H9 (cell line): ENCODE results near the gene ZBTB16. TPM values are rescaled to one million over a fixed set of nuclear protein-coding genes. Genes with fewer than 3 reads are reported as not detected.

Experiments used
- DNase-seq: peaks from one replicate; pipeline ENCODE4 v3.0.0-alpha.2; 2017
- H2AFZ ChIP-seq: one replicate; pipeline ENCODE4 v1.6.1; 2013; ENCODE audit warnings: mild to moderate bottlenecking, low read length, control low read depth, moderate library complexity
- H2AK5ac ChIP-seq: 2 replicates; pipeline ENCODE4 v1.6.1; 2013; ENCODE audit warnings: low read length, control low read depth, mixed read lengths; ENCODE audit not compliant: insufficient read length
- H2BK120ac ChIP-seq: one replicate; pipeline ENCODE4 v1.6.1; 2013; ENCODE audit warnings: low read depth, mild to moderate bottlenecking, low read length, control low read depth, inconsistent platforms; ENCODE audit not compliant: poor library complexity, severe bottlenecking
- H2BK12ac ChIP-seq: 2 replicates; pipeline ENCODE4 v1.6.1; 2013; ENCODE audit warnings: low read length, control low read depth, mixed read lengths, low read depth; ENCODE audit not compliant: insufficient read length
- H2BK15ac ChIP-seq: 2 replicates; pipeline ENCODE4 v1.6.1; 2013; ENCODE audit warnings: low read depth, low read length, control low read depth
- H2BK20ac ChIP-seq: one replicate; pipeline ENCODE4 v1.6.1; 2013; ENCODE audit warnings: low read depth, mild to moderate bottlenecking, low read length, control low read depth, inconsistent platforms; ENCODE audit not compliant: poor library complexity, severe bottlenecking
- H2BK5ac ChIP-seq: 2 replicates; pipeline ENCODE4 v1.6.1; 2013; ENCODE audit warnings: low read length, control low read depth, mixed read lengths; ENCODE audit not compliant: insufficient read length
- H3K14ac ChIP-seq: 2 replicates; pipeline ENCODE4 v1.6.1; 2013; ENCODE audit warnings: low read length, control low read depth; ENCODE audit not compliant: insufficient read depth
- H3K18ac ChIP-seq: 2 replicates; pipeline ENCODE4 v1.6.1; 2013; ENCODE audit warnings: low read depth, mild to moderate bottlenecking, mixed read lengths, low read length, control low read depth; ENCODE audit not compliant: insufficient read length
- H3K23ac ChIP-seq: 2 replicates; pipeline ENCODE4 v1.6.1; 2013; ENCODE audit warnings: low read length, control low read depth, mixed read lengths, low read depth; ENCODE audit not compliant: insufficient read length
- H3K23me2 ChIP-seq: 2 replicates; pipeline ENCODE4 v1.6.1; 2013; ENCODE audit warnings: low read depth, mild to moderate bottlenecking, mixed read lengths, low read length, control low read depth; ENCODE audit not compliant: insufficient read length, poor library complexity, severe bottlenecking
- H3K27ac ChIP-seq: 2 replicates; pipeline ENCODE4 v1.5.1; 2013; ENCODE audit warnings: low read length, control low read depth, mixed read lengths, low read depth; ENCODE audit not compliant: insufficient read length
- H3K27me3 ChIP-seq: 2 replicates; pipeline ENCODE4 v1.6.1; 2013; ENCODE audit warnings: low read length, control low read depth, inconsistent platforms; ENCODE audit not compliant: insufficient read depth
- H3K4ac ChIP-seq: 2 replicates; pipeline ENCODE4 v1.6.1; 2013; ENCODE audit warnings: low read depth, mild to moderate bottlenecking, control low read depth, inconsistent platforms, low read length, moderate library complexity
- H3K4me1 ChIP-seq: 2 replicates; pipeline ENCODE4 v1.6.1; 2013; ENCODE audit warnings: low read length, control low read depth, inconsistent platforms; ENCODE audit not compliant: insufficient read depth
- H3K4me2 ChIP-seq: 2 replicates; pipeline ENCODE4 v1.6.1; 2013; ENCODE audit warnings: low read length, control low read depth, mixed read lengths; ENCODE audit not compliant: insufficient read length, insufficient read depth
- H3K56ac ChIP-seq: 2 replicates; pipeline ENCODE4 v1.6.1; 2013; ENCODE audit warnings: low read depth, mild to moderate bottlenecking, mixed read lengths, low read length, control low read depth; ENCODE audit not compliant: insufficient read length
- H3K79me1 ChIP-seq: 2 replicates; pipeline ENCODE4 v1.6.1; 2013; ENCODE audit warnings: low read depth, mild to moderate bottlenecking, moderate library complexity, low read length, control low read depth, inconsistent platforms; ENCODE audit not compliant: insufficient read depth, poor library complexity, severe bottlenecking
- H3K79me2 ChIP-seq: 2 replicates; pipeline ENCODE4 v1.6.1; 2013; ENCODE audit warnings: low read length, control low read depth, inconsistent platforms; ENCODE audit not compliant: insufficient read depth
- H3K9ac ChIP-seq: 2 replicates; pipeline ENCODE4 v1.6.1; 2013; ENCODE audit warnings: low read length, control low read depth, mixed read lengths; ENCODE audit not compliant: insufficient read length; ENCODE audit errors: extremely low read depth
- H3K9me3 ChIP-seq: one replicate; pipeline ENCODE4 v1.6.1; 2013; ENCODE audit warnings: low read depth, low read length, inconsistent platforms; ENCODE audit not compliant: control insufficient read depth
- H3T11ph ChIP-seq: one replicate; pipeline ENCODE4 v1.6.1; 2013; ENCODE audit warnings: mild to moderate bottlenecking, low read length, control low read depth, inconsistent platforms
- H4K20me1 ChIP-seq: one replicate; pipeline ENCODE4 v1.6.1; 2013; ENCODE audit not compliant: control insufficient read depth, insufficient read length, insufficient read depth
- H4K5ac ChIP-seq: 2 replicates; pipeline ENCODE4 v1.6.1; 2013; ENCODE audit warnings: low read depth, mild to moderate bottlenecking, mixed read lengths, low read length, control low read depth; ENCODE audit not compliant: insufficient read length
- H4K8ac ChIP-seq: replicated peaks from 2 replicates; pipeline ENCODE4 v1.6.1; 2013; ENCODE audit warnings: low read length, control low read depth, mixed read lengths, low read depth; ENCODE audit not compliant: insufficient read length
- H4K91ac ChIP-seq: 2 replicates; pipeline ENCODE4 v1.6.1; 2013; ENCODE audit warnings: low read depth, mild to moderate bottlenecking, moderate library complexity, mixed read lengths, low read length, control low read depth; ENCODE audit not compliant: insufficient read length
- H3K27ac Mint-ChIP-seq, 3 experiments: 2 replicates in 2 of 3; 3 replicates in 1 of 3; pipeline ENCODE4 v1.8.0; 2020 to 2021; ENCODE audit warnings: mixed read lengths in 3 of 3, mild to moderate bottlenecking in 1 of 3, moderate library complexity in 1 of 3
- H3K27me3 Mint-ChIP-seq: 2 replicates; pipeline ENCODE4 v1.8.0; 2021; ENCODE audit warnings: low read depth, mild to moderate bottlenecking, moderate library complexity, mixed read lengths
- H3K36me3 Mint-ChIP-seq, 3 experiments: 2 replicates in 2 of 3; 3 replicates in 1 of 3; pipeline ENCODE4 v1.8.0; 2020 to 2021; ENCODE audit warnings: low read depth in 3 of 3, mixed read lengths in 3 of 3; ENCODE audit not compliant: insufficient read depth in 1 of 3
- H3K4me1 Mint-ChIP-seq, 2 experiments: 2 replicates each; pipeline ENCODE4 v1.8.0; 2020; ENCODE audit warnings: mixed read lengths in 2 of 2
- H3K4me3 Mint-ChIP-seq, 2 experiments: 2 replicates in 1 of 2; 3 replicates in 1 of 2; pipeline ENCODE4 v1.8.0; 2020 to 2021; ENCODE audit warnings: mild to moderate bottlenecking in 2 of 2, mixed read lengths in 2 of 2, moderate library complexity in 1 of 2
- H3K9me3 Mint-ChIP-seq, 2 experiments: 2 replicates in 1 of 2; 3 replicates in 1 of 2; pipeline ENCODE4 v1.8.0; 2020; ENCODE audit warnings: mild to moderate bottlenecking in 2 of 2, mixed read lengths in 2 of 2, moderate library complexity in 1 of 2
- WGBS: extraction: QIAGEN DNeasy Blood & Tissue Kit; methylation state at CpG from one replicate; pipeline ENCODE4 v1.1.7; 2013; ENCODE audit warnings: missing lambda C conversion rate, low lambda C conversion rate, mixed read lengths; ENCODE audit not compliant: insufficient read length; ENCODE audit errors: extremely low coverage; 5-methylcytosine and 5-hydroxymethylcytosine counted together
- total RNA-seq: library from RNA; stranded (reverse); gene quantifications from 2 replicates; pipeline ENCODE4 v1.2.1, GENCODE V29; 2021
- TF ChIP-seq, protein P1 (sequence below): fragments of 200-600 bp; sonication (generic); conservative IDR thresholded peaks from 3 replicates; pipeline ENCODE4 v1.8.0; 2021; ENCODE audit warnings: antibody characterized with exemption, mild to moderate bottlenecking

ZBTB16 gene
- total RNA-seq, 1 experiment from 2014 or later = not detected

GRCh38 chr11:114159802-114160632 lies 100.5 kb downstream of the ZBTB16 start:
- Histone ChIP-seq H3K23me2 (no peaks in the 10 kb centered on the region), H3K14ac (no peak overlapping the region), H2BK12ac (no peak overlapping the region), H3K9me3 (no peaks in the 10 kb centered on the region), H2AFZ (no peak overlapping the region), H4K5ac (no peak overlapping the region), H3K56ac (no peak overlapping the region), H3K4ac (no peak overlapping the region), H2BK5ac (no peak overlapping the region), H4K8ac (no peak overlapping the region), H3K27ac (no peak overlapping the region), H3T11ph (no peak overlapping the region), H3K79me1 (no peaks in the 10 kb centered on the region), H2BK15ac (no peak overlapping the region), H2BK20ac (no peak overlapping the region), H2AK5ac (no peak overlapping the region), H3K27me3 (no peaks in the 10 kb centered on the region; the same call in 1 of the 2 replicates), H3K79me2 (no peaks in the 10 kb centered on the region), H3K23ac (no peak overlapping the region), H3K4me1 (peaks cover 4% of the 10 kb centered on the region; the same call in 1 of the 2 replicates), H4K91ac (no peak overlapping the region), H4K20me1 (no peaks in the 10 kb centered on the region), H3K4me2 (peak overlapping the region; percentile 16), H3K18ac (no peak overlapping the region), H3K9ac (no peak overlapping the region), H2BK120ac (no peak overlapping the region)
- Mint-ChIP-seq H3K27me3 (peaks cover 16% of the 10 kb centered on the region), H3K36me3 (no peaks in the 10 kb centered on the region; a peak in 1 of 7 replicates), H3K9me3 (no peaks in the 10 kb centered on the region), H3K27ac (peak overlapping the region in 2 of 3 experiments; percentile 18 to 82; a peak in 2 of 7 replicates), H3K4me1 (peaks cover 14 to 20% of the 10 kb centered on the region in 2 experiments), H3K4me3 (no peak overlapping the region; a peak in 1 of 5 replicates)
- TF ChIP-seq, protein P1, sequence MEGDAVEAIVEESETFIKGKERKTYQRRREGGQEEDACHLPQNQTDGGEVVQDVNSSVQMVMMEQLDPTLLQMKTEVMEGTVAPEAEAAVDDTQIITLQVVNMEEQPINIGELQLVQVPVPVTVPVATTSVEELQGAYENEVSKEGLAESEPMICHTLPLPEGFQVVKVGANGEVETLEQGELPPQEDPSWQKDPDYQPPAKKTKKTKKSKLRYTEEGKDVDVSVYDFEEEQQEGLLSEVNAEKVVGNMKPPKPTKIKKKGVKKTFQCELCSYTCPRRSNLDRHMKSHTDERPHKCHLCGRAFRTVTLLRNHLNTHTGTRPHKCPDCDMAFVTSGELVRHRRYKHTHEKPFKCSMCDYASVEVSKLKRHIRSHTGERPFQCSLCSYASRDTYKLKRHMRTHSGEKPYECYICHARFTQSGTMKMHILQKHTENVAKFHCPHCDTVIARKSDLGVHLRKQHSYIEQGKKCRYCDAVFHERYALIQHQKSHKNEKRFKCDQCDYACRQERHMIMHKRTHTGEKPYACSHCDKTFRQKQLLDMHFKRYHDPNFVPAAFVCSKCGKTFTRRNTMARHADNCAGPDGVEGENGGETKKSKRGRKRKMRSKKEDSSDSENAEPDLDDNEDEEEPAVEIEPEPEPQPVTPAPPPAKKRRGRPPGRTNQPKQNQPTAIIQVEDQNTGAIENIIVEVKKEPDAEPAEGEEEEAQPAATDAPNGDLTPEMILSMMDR = no peak
- WGBS = no CpG with 5 or more reads among the region's 18 CpGs
- peak; percentile 48 for DNase-seq
